ENCODE data around the gene FRS3. TPM values are rescaled to one million over a fixed set of nuclear protein-coding genes. Genes with fewer than 3 reads are reported as not detected.

Gene FRS3
- total and polyA plus RNA-seq, 2 of the 8 experiments (the other 6 are each of a cell fraction or from before 2014, with no cell fraction given) = 3.4 to 4.4 TPM

GRCh38 chr6:41721414-41721813, 58.3 kb downstream of the FRS3 start:
- Histone ChIP-seq H3K27ac (ENCODE audit: low read depth, low read length) (no peak overlapping the region), H2AFZ (ENCODE audit: low read length) (no peak overlapping the region), H4K5ac (ENCODE audit: insufficient read length, low read depth, low read length) (no peak overlapping the region), H2BK15ac (ENCODE audit: low read length) (no peak overlapping the region), H3K4me1 (replicated peaks in 1 of 4; ENCODE audit: control insufficient read depth in 3 of 4, insufficient read depth in 4 of 4, low read length in 3 of 4) (peaks cover 0 to 10% (median 5%) of the 10 kb centered on the region in 4 experiments; a peak in 4 of 7 replicates), H3K4ac (replicated peaks; ENCODE audit: insufficient read length, low read depth, low read length) (no peak overlapping the region), H3K23ac (ENCODE audit: insufficient read length) (no peak overlapping the region), H2AK5ac (ENCODE audit: low read depth, low read length) (no peak overlapping the region), H4K91ac (replicated peaks; ENCODE audit: insufficient read length, low read length) (no peak overlapping the region), H3K79me1 (ENCODE audit: low read depth, low read length) (no peaks in the 10 kb centered on the region), H3K56ac (replicated peaks; ENCODE audit: insufficient read length, low read depth, low read length) (no peak overlapping the region), H3K4me3 (ENCODE audit: extremely low read depth in 1 of 4, insufficient read depth in 2 of 4, low read depth in 3 of 4, low read length in 4 of 4) (no peak overlapping the region), H3K79me2 (ENCODE audit: control insufficient read depth in 1 of 2, insufficient read depth in 2 of 2, low read length in 2 of 2) (no peaks in the 10 kb centered on the region), H3K27me3 (replicated peaks in 1 of 4; ENCODE audit: control insufficient read depth in 3 of 4, extremely low read depth in 1 of 4, insufficient read depth in 3 of 4, low read length in 3 of 4) (no peaks in the 10 kb centered on the region; a peak in 1 of 7 replicates), H3K23me2 (ENCODE audit: low read depth, low read length) (no peaks in the 10 kb centered on the region; the same call in 1 of the 2 replicates), H2BK12ac (ENCODE audit: low read depth, low read length) (no peak overlapping the region), H2BK20ac (ENCODE audit: low read length) (no peak overlapping the region), H3K18ac (ENCODE audit: extremely low read depth, low read length) (no peak overlapping the region), H3K9ac (replicated peaks in 1 of 4; ENCODE audit: extremely low read depth in 1 of 4, low read depth in 3 of 4, low read length in 3 of 4) (no peak overlapping the region), H4K20me1 (replicated peaks in 1 of 2; ENCODE audit: control insufficient read depth in 1 of 2, insufficient read depth in 2 of 2, low read length in 2 of 2) (peaks cover 0 to 1% of the 10 kb centered on the region in 2 experiments), H3K36me3 (ENCODE audit: control insufficient read depth in 2 of 4, insufficient read depth in 4 of 4, low read length in 3 of 4) (no peaks in the 10 kb centered on the region), H3K14ac (ENCODE audit: insufficient read length) (no peak overlapping the region), H3K4me2 (ENCODE audit: insufficient read depth in 1 of 2, low read depth in 2 of 2, low read length in 2 of 2) (no peak overlapping the region), H2BK120ac (replicated peaks; ENCODE audit: low read depth, low read length) (no peak overlapping the region), H4K8ac (ENCODE audit: extremely low read depth, insufficient read depth, low read length) (no peak overlapping the region), H3K9me3 (ENCODE audit: insufficient read depth in 2 of 2, low read depth in 1 of 2, low read length in 1 of 2) (no peaks in the 10 kb centered on the region), H2BK5ac (ENCODE audit: low read depth, low read length) (no peak overlapping the region)
- ChIA-PET CTCF (ENCODE audit: partially characterized antibody) (interaction anchor here (1.4 to 10.4 kb wide), 5 partner anchors 12 to 120 kb away, joined by 3 to 99 read pairs (median 10); no protein-coding TSS in a partner anchor), POLR2A (ENCODE audit: partially characterized antibody) (no interaction called here)
- no peak for FAIRE-seq
- TF ChIP-seq GTF2F1 (IDR thresholded peaks at IDR 0.05; ENCODE audit: borderline replicate concordance, low read depth, low read length) (no peak), CHD2 (IDR thresholded peaks at IDR 0.05; ENCODE audit: low read length) (no peak), ZNF274 (IDR thresholded peaks at IDR 0.05; ENCODE audit: borderline replicate concordance, extremely low read depth, low read length) (no peak), SIRT6 (IDR thresholded peaks at IDR 0.05; ENCODE audit: low read length) (no peak), YY1 (IDR thresholded peaks at IDR 0.05; ENCODE audit: low read depth, low read length) (no peak), JUND (IDR thresholded peaks at IDR 0.05; ENCODE audit: low read length) (no peak), GABPA (IDR thresholded peaks at IDR 0.05; ENCODE audit: borderline replicate concordance, insufficient read depth, low read length) (no peak), TBP (IDR thresholded peaks at IDR 0.05; ENCODE audit: low read depth, low read length) (no peak), CTBP2 (IDR thresholded peaks at IDR 0.05; ENCODE audit: borderline replicate concordance, insufficient read depth, insufficient read length, low read length) (no peak), CBX5 (IDR thresholded peaks at IDR 0.05; ENCODE audit: low read depth, low read length) (no peak)
- WGBS, 2 experiments (ENCODE audit: extremely low coverage in 1 of 2, insufficient coverage in 1 of 2, insufficient read length in 1 of 2, insufficient replicate concordance in 2 of 2, low coverage in 1 of 2, low lambda C conversion rate in 2 of 2, missing lambda C conversion rate in 1 of 2) = 90% methylated on average over 3 of the region's 3 CpGs; no CpG with 5 or more reads in 1 of the 2 experiments
- DNase-seq (ENCODE audit: low read depth in 1 of 2, low spot score in 2 of 2) = no peak
